Kidney epithelial cell (primary cell): ENCODE measurements around the gene TRMU. TPM values are rescaled to one million over a fixed set of nuclear protein-coding genes. Genes with fewer than 3 reads are reported as not detected.

ENCODE experiments used
- DNase-seq: peaks from one replicate; pipeline ENCODE4 v3.0.0-alpha.2; 2010; ENCODE audit warnings: low read depth
- H3K27me3 ChIP-seq: 2 replicates; pipeline ENCODE4 v1.6.0; 2011; ENCODE audit warnings: low read length; ENCODE audit not compliant: control insufficient read depth, insufficient read depth
- H3K36me3 ChIP-seq: 2 replicates; pipeline ENCODE4 v1.5.1; 2011; ENCODE audit warnings: low read length; ENCODE audit not compliant: control insufficient read depth, insufficient read depth
- H3K4me3 ChIP-seq: 2 replicates; pipeline ENCODE4 v1.5.1; 2011; ENCODE audit warnings: low read depth, mild to moderate bottlenecking, control low read depth, low read length
- CTCF ChIP-seq: IDR thresholded peaks from 2 replicates; pipeline ENCODE4 v1.5.1; 2011; ENCODE audit warnings: mild to moderate bottlenecking, moderate library complexity, low read length, control low read depth, inconsistent platforms; ENCODE audit not compliant: insufficient read depth, poor library complexity, severe bottlenecking
- total RNA-seq: library from RNA; depleted of rRNA; stranded (reverse); fragments of >200 nt; gene quantifications from 2 replicates; pipeline ENCODE4 v1.2.3, GENCODE V29; 2015

The TRMU gene
- total RNA-seq, 1 donor from 2014 or later: 20.8 TPM

- peaks cover 2% of the 10 kb centered on the region for H3K36me3 ChIP-seq
- DNase-seq: no peak
- no peak overlapping the region for H3K4me3 ChIP-seq
- no peaks in the 10 kb centered on the region for H3K27me3 ChIP-seq
- TF ChIP-seq CTCF: peak; percentile 92
These were observed 32.2 kb downstream of the TRMU start for GRCh38 chr22:46367707-46368191.

DNA sequence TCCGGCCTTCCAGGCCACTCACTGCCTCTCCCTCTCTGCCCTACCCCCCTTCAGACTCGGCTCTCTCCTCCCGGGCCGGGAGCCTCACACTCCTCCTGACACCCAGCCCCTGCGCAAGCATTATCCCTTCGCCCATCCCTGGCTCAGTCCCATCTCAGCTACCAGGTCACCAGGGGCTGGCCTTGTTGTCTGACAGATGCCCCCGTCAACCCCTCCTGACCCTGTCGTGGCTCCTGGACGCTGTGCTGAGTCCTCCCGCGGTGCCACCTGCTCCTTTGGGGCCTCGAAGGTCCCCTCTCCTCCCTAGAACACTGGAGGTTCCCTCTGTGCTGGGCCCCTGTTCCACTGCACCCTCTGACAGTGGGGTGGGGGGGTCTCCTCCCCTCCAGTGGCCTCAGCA is 32.9 kb downstream of the TRMU start:
- Histone ChIP-seq H3K4me3 (no peak overlapping the region), H3K36me3 (peaks cover 2% of the 10 kb centered on the region)
- no peak for TF ChIP-seq CTCF

GRCh38 chr22:46368871-46369715 is 33.6 kb downstream of the TRMU start:
- no peak for DNase-seq
- no peak overlapping the region for H3K4me3 ChIP-seq
- H3K27me3 ChIP-seq: no peaks in the 10 kb centered on the region
- TF ChIP-seq CTCF: no peak
- peaks cover 2% of the 10 kb centered on the region for H3K36me3 ChIP-seq

More for the DNA sequence above, 32.9 kb downstream of the TRMU start:
- no peaks in the 10 kb centered on the region for H3K27me3 ChIP-seq
- DNase-seq: no peak

GRCh38 chr22:46369716-46370583 is 34.4 kb downstream of the TRMU start:
- peaks cover 2% of the 10 kb centered on the region for H3K36me3 ChIP-seq
- no peak for DNase-seq
- no peak overlapping the region for H3K4me3 ChIP-seq
- H3K27me3 ChIP-seq: no peaks in the 10 kb centered on the region
- no peak for TF ChIP-seq CTCF

GRCh38 chr22:46370584-46371291 is 35.2 kb downstream of the TRMU start:
- peaks cover 2% of the 10 kb centered on the region for H3K36me3 ChIP-seq
- no peaks in the 10 kb centered on the region for H3K27me3 ChIP-seq
- TF ChIP-seq CTCF: no peak
- no peak for DNase-seq
- H3K4me3 ChIP-seq: no peak overlapping the region
